ENCODE data around the gene APC. TPM values are rescaled to one million over a fixed set of nuclear protein-coding genes. Genes with fewer than 3 reads are reported as not detected.
A peak's percentile ranks its signal among the peaks of the same experiment; 100 is the strongest.

APC gene
- total RNA-seq, 1 donor: 67.0 TPM

GRCh38 chr5:112694853-112695709, 42.6 kb upstream of the APC start:
- Histone ChIP-seq H3K27ac (ENCODE audit: low read depth, low read length) (no peak overlapping the region), H3K27me3 (ENCODE audit: insufficient read depth, low read length) (no peaks in the 10 kb centered on the region), H3K4me3 (ENCODE audit: insufficient read depth, low read length) (no peak overlapping the region), H3K36me3 (ENCODE audit: insufficient read depth, low read length) (no peaks in the 10 kb centered on the region), H2AFZ (ENCODE audit: low read length) (no peak overlapping the region), H3K4me2 (ENCODE audit: insufficient read depth, low read length) (no peak overlapping the region), H3K79me2 (ENCODE audit: insufficient read depth, low read length) (no peaks in the 10 kb centered on the region), H3K9me3 (ENCODE audit: low read depth, low read length) (no peaks in the 10 kb centered on the region), H3K4me1 (ENCODE audit: insufficient read depth, low read length) (peaks cover 8% of the 10 kb centered on the region), H4K20me1 (ENCODE audit: insufficient read depth, low read length) (no peaks in the 10 kb centered on the region)
- no peak for DNase-seq (ENCODE audit: insufficient read length, low spot score, missing footprints)
- TF ChIP-seq, protein P1, sequence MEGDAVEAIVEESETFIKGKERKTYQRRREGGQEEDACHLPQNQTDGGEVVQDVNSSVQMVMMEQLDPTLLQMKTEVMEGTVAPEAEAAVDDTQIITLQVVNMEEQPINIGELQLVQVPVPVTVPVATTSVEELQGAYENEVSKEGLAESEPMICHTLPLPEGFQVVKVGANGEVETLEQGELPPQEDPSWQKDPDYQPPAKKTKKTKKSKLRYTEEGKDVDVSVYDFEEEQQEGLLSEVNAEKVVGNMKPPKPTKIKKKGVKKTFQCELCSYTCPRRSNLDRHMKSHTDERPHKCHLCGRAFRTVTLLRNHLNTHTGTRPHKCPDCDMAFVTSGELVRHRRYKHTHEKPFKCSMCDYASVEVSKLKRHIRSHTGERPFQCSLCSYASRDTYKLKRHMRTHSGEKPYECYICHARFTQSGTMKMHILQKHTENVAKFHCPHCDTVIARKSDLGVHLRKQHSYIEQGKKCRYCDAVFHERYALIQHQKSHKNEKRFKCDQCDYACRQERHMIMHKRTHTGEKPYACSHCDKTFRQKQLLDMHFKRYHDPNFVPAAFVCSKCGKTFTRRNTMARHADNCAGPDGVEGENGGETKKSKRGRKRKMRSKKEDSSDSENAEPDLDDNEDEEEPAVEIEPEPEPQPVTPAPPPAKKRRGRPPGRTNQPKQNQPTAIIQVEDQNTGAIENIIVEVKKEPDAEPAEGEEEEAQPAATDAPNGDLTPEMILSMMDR (IDR thresholded peaks at IDR 0.05; ENCODE audit: extremely low read depth, low read depth, low read length): no peak

- Histone ChIP-seq H3K9me3 (ENCODE audit: low read depth, low read length) (no peaks in the 10 kb centered on the region), H3K27me3 (ENCODE audit: insufficient read depth, low read length) (no peaks in the 10 kb centered on the region), H2AFZ (ENCODE audit: low read length) (no peak overlapping the region), H3K4me3 (ENCODE audit: insufficient read depth, low read length) (no peak overlapping the region), H3K27ac (ENCODE audit: low read depth, low read length) (no peak overlapping the region), H3K4me1 (ENCODE audit: insufficient read depth, low read length) (peaks cover 8% of the 10 kb centered on the region), H4K20me1 (ENCODE audit: insufficient read depth, low read length) (no peaks in the 10 kb centered on the region), H3K4me2 (ENCODE audit: insufficient read depth, low read length) (no peak overlapping the region), H3K36me3 (ENCODE audit: insufficient read depth, low read length) (no peaks in the 10 kb centered on the region), H3K79me2 (ENCODE audit: insufficient read depth, low read length) (no peaks in the 10 kb centered on the region)
- no peak for DNase-seq (ENCODE audit: insufficient read length, low spot score, missing footprints)
- TF ChIP-seq, protein P1 (IDR thresholded peaks at IDR 0.05; ENCODE audit: extremely low read depth, low read depth, low read length): no peak
Measured at GRCh38 chr5:112696786-112697185, 40.9 kb upstream of the APC start.

GRCh38 chr5:112697322-112697721, 40.4 kb upstream of the APC start:
- Histone ChIP-seq H3K4me2 (ENCODE audit: insufficient read depth, low read length) (peak overlapping the region; percentile 59), H3K4me1 (ENCODE audit: insufficient read depth, low read length) (peaks cover 8% of the 10 kb centered on the region), H3K4me3 (ENCODE audit: insufficient read depth, low read length) (peak overlapping the region; percentile 31), H4K20me1 (ENCODE audit: insufficient read depth, low read length) (no peaks in the 10 kb centered on the region), H3K79me2 (ENCODE audit: insufficient read depth, low read length) (no peaks in the 10 kb centered on the region), H2AFZ (ENCODE audit: low read length) (peak overlapping the region; percentile 39), H3K27ac (ENCODE audit: low read depth, low read length) (no peak overlapping the region), H3K36me3 (ENCODE audit: insufficient read depth, low read length) (no peaks in the 10 kb centered on the region), H3K27me3 (ENCODE audit: insufficient read depth, low read length) (no peaks in the 10 kb centered on the region), H3K9me3 (ENCODE audit: low read depth, low read length) (no peaks in the 10 kb centered on the region)
- TF ChIP-seq, protein P1 (IDR thresholded peaks at IDR 0.05; ENCODE audit: extremely low read depth, low read depth, low read length): no peak
- DNase-seq (ENCODE audit: insufficient read length, low spot score, missing footprints): no peak

GRCh38 chr5:112697833-112698232, 39.9 kb upstream of the APC start:
- H3K36me3 ChIP-seq (ENCODE audit: insufficient read depth, low read length): no peaks in the 10 kb centered on the region
- DNase-seq (ENCODE audit: insufficient read length, low spot score, missing footprints): no peak
- TF ChIP-seq, protein P1 (IDR thresholded peaks at IDR 0.05; ENCODE audit: extremely low read depth, low read depth, low read length): no peak
- no peak overlapping the region for H3K27ac ChIP-seq (ENCODE audit: low read depth, low read length)
- no peak overlapping the region for H3K4me3 ChIP-seq (ENCODE audit: insufficient read depth, low read length)
- H4K20me1 ChIP-seq (ENCODE audit: insufficient read depth, low read length): no peaks in the 10 kb centered on the region
- H3K4me2 ChIP-seq (ENCODE audit: insufficient read depth, low read length): peak overlapping the region; percentile 59
- no peaks in the 10 kb centered on the region for H3K27me3 ChIP-seq (ENCODE audit: insufficient read depth, low read length)
- no peaks in the 10 kb centered on the region for H3K79me2 ChIP-seq (ENCODE audit: insufficient read depth, low read length)
- no peaks in the 10 kb centered on the region for H3K9me3 ChIP-seq (ENCODE audit: low read depth, low read length)
- peaks cover 8% of the 10 kb centered on the region for H3K4me1 ChIP-seq (ENCODE audit: insufficient read depth, low read length)
- no peak overlapping the region for H2AFZ ChIP-seq (ENCODE audit: low read length)
